Thymus (tissue), 11 donors: ENCODE measurements around the gene TLE3. TPM values are rescaled to one million over a fixed set of nuclear protein-coding genes. Genes with fewer than 3 reads are reported as not detected.

Experiments used
- DNase-seq, 9 donors: peaks; one replicate each; pipeline ENCODE4 v3.0.0-alpha.2; 2013; ENCODE audit warnings: low spot score in 9 of 9, low read depth in 6 of 9, missing footprints in 1 of 9
- H3K27ac ChIP-seq, 2 donors: one replicate each; pipeline ENCODE4 v1.5.1; 2013; ENCODE audit warnings: control low read depth in 1 of 2, low read depth in 1 of 2, low read length in 1 of 2, mild to moderate bottlenecking in 1 of 2, moderate library complexity in 1 of 2
- H3K27me3 ChIP-seq, 2 donors: one replicate each; pipeline ENCODE4 v1.5.1; 2013; ENCODE audit warnings: low read length in 1 of 2; ENCODE audit not compliant: control insufficient read depth in 2 of 2, insufficient read depth in 1 of 2
- H3K36me3 ChIP-seq, 2 donors: one replicate each; pipeline ENCODE4 v1.5.1; 2013; ENCODE audit warnings: low read length in 1 of 2, mild to moderate bottlenecking in 1 of 2, moderate library complexity in 1 of 2; ENCODE audit not compliant: control insufficient read depth in 2 of 2, insufficient read depth in 2 of 2
- H3K4me1 ChIP-seq, 2 donors: one replicate each; pipeline ENCODE4 v1.5.1; 2013; ENCODE audit warnings: low read length in 2 of 2; ENCODE audit not compliant: control insufficient read depth in 2 of 2, insufficient read depth in 2 of 2
- H3K4me3 ChIP-seq, 2 donors: one replicate each; pipeline ENCODE4 v1.5.1; 2013; ENCODE audit warnings: low read length in 2 of 2, control low read depth in 1 of 2, mild to moderate bottlenecking in 1 of 2
- H3K9me3 ChIP-seq, 2 donors: one replicate each; pipeline ENCODE4 v1.5.1; 2013; ENCODE audit warnings: low read length in 1 of 2, mild to moderate bottlenecking in 1 of 2; ENCODE audit not compliant: control insufficient read depth in 2 of 2, insufficient read depth in 1 of 2
- WGBS: extraction: QIAGEN DNeasy Blood & Tissue Kit; methylation state at CpG from one replicate; pipeline ENCODE4 v1.1.7; 2013; 5-methylcytosine and 5-hydroxymethylcytosine counted together
- polyA plus RNA-seq: library from polyadenylated mRNA; stranded (reverse); fragments of 200-250 nt; gene quantifications from one replicate; pipeline ENCODE4 v1.2.3, GENCODE V29; 2013
- total RNA-seq: library from RNA; stranded (reverse); fragments of 120-200 nt; gene quantifications from one replicate; pipeline ENCODE4 v1.2.4, GENCODE V29; 2013
- donor health status: healthy.

The TLE3 gene
- total and polyA plus RNA-seq, 2 donors = 23.4 to 32.7 TPM

DNA sequence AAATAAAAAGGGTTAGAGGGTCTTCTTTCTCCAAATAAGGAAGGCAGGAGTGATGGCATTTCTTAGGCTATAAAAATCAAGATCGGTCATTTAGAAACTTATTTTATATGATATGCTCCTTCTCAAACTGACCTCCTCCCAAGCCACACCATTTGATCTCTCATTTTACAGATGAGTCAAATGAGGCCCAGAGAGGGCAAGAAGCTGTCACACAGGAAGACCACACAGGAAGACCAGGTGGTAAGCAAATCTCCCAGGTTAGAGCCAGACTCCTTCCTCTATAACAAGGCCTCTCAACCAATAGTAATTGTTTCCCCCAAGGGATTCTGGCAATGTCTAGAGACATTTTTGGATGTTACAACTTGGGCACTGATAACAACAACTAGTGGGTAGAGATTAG lies 13.8 kb downstream of the TLE3 start:
- H3K36me3 ChIP-seq = peaks cover 59 to 89% of the 10 kb centered on the region in 2 donors
- no peak overlapping the region for H3K4me3 ChIP-seq
- H3K27me3 ChIP-seq = no peaks in the 10 kb centered on the region
- DNase-seq = no peak
- H3K4me1 ChIP-seq = peaks cover 2 to 3% of the 10 kb centered on the region in 2 donors
- 98% methylated on average over 1 of the region's 1 CpG for WGBS
- H3K9me3 ChIP-seq = no peaks in the 10 kb centered on the region
- no peak overlapping the region for H3K27ac ChIP-seq

GRCh38 chr15:70083418-70083817 lies 14.3 kb downstream of the TLE3 start:
- Histone ChIP-seq H3K36me3 (peaks cover 64 to 90% of the 10 kb centered on the region in 2 donors), H3K27me3 (no peaks in the 10 kb centered on the region), H3K27ac (no peak overlapping the region), H3K9me3 (no peaks in the 10 kb centered on the region), H3K4me1 (peaks cover 2 to 3% of the 10 kb centered on the region in 2 donors), H3K4me3 (no peak overlapping the region)
- DNase-seq = no peak
- WGBS = 100% methylated on average over 1 of the region's 1 CpG

GRCh38 chr15:70082281-70082900 lies 15.3 kb downstream of the TLE3 start:
- Histone ChIP-seq H3K9me3 (no peaks in the 10 kb centered on the region), H3K27ac (no peak overlapping the region), H3K27me3 (no peaks in the 10 kb centered on the region), H3K4me3 (no peak overlapping the region), H3K36me3 (peaks cover 59 to 81% of the 10 kb centered on the region in 2 donors), H3K4me1 (peaks cover under 1 to 7% of the 10 kb centered on the region in 2 donors)
- 93% methylated on average over 12 of the region's 12 CpGs for WGBS
- no peak for DNase-seq

- Histone ChIP-seq H3K27me3 (no peaks in the 10 kb centered on the region), H3K9me3 (no peaks in the 10 kb centered on the region), H3K36me3 (peaks cover 53 to 74% of the 10 kb centered on the region in 2 donors), H3K4me3 (no peak overlapping the region), H3K4me1 (peaks cover 0 to 7% of the 10 kb centered on the region in 2 donors), H3K27ac (no peak overlapping the region)
- WGBS = 88% methylated on average over 6 of the region's 6 CpGs
- no peak for DNase-seq
Measured at GRCh38 chr15:70081612-70082011, 16.1 kb downstream of the TLE3 start.

DNA sequence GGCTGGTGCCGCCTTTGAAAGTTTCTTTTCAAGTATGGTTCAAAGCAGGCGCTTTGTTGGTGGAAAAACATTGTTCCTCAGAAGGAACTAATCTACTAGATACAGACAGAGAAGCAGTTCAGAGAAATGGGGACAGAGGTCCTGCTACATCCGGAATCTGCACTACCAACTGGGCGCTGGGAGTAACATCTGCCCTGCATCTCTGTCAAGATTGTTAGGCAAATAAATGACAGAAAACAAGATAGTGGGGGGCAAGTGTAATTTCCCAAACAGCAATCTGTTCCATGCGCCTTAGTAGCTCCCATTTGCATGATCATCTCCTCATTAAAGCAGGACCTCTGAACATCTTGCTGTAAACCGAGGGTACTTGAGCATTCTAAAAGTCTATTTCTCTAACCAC lies 17.4 kb downstream of the TLE3 start:
- 87% methylated on average over 6 of the region's 6 CpGs for WGBS
- Histone ChIP-seq H3K4me3 (no peak overlapping the region), H3K9me3 (no peaks in the 10 kb centered on the region), H3K27me3 (no peaks in the 10 kb centered on the region), H3K4me1 (peaks cover 0 to 4% of the 10 kb centered on the region in 2 donors), H3K27ac (no peak overlapping the region), H3K36me3 (peaks cover 59 to 74% of the 10 kb centered on the region in 2 donors)
- DNase-seq = no peak

GRCh38 chr15:70079888-70080287 lies 17.8 kb downstream of the TLE3 start:
- 98% methylated on average over 9 of the region's 9 CpGs for WGBS
- DNase-seq = no peak
- H3K36me3 ChIP-seq = peaks cover 58 to 74% of the 10 kb centered on the region in 2 donors
- H3K4me1 ChIP-seq = peaks cover 0 to 4% of the 10 kb centered on the region in 2 donors
- no peaks in the 10 kb centered on the region for H3K27me3 ChIP-seq
- H3K4me3 ChIP-seq = no peak overlapping the region
- H3K9me3 ChIP-seq = no peaks in the 10 kb centered on the region
- H3K27ac ChIP-seq = no peak overlapping the region

GRCh38 chr15:70078578-70079417 lies 18.9 kb downstream of the TLE3 start:
- 93% methylated on average over 13 of the region's 13 CpGs for WGBS

GRCh38 chr15:70077188-70078147 lies 20.2 kb downstream of the TLE3 start:
- no peaks in the 10 kb centered on the region for H3K27me3 ChIP-seq
- no peaks in the 10 kb centered on the region for H3K9me3 ChIP-seq
- H3K4me1 ChIP-seq = peaks cover 0 to 4% of the 10 kb centered on the region in 2 donors
- H3K36me3 ChIP-seq = peaks cover 65 to 80% of the 10 kb centered on the region in 2 donors
- no peak overlapping the region for H3K27ac ChIP-seq
- WGBS = 93% methylated on average over 13 of the region's 13 CpGs
- no peak for DNase-seq
- H3K4me3 ChIP-seq = no peak overlapping the region

More at GRCh38 chr15:70078578-70079417, 18.9 kb downstream of the TLE3 start:
- no peaks in the 10 kb centered on the region for H3K27me3 ChIP-seq
- H3K4me1 ChIP-seq = peaks cover 0 to 4% of the 10 kb centered on the region in 2 donors
- no peak for DNase-seq
- H3K4me3 ChIP-seq = no peak overlapping the region
- H3K9me3 ChIP-seq = no peaks in the 10 kb centered on the region
- no peak overlapping the region for H3K27ac ChIP-seq
- H3K36me3 ChIP-seq = peaks cover 58 to 78% of the 10 kb centered on the region in 2 donors
